ENCODE results near the gene AUTS2.

The AUTS2 gene

GRCh38 chr7:70660819-70661191 lies 1062.5 kb downstream of the AUTS2 start:
- no peak for DNase-seq

GRCh38 chr7:70663680-70664079 lies 1065.4 kb downstream of the AUTS2 start:
- DNase-seq = no peak

- no peak for DNase-seq
These were observed 1067.7 kb downstream of the AUTS2 start for GRCh38 chr7:70665997-70666396.

- DNase-seq = no peak
These were observed 1069.1 kb downstream of the AUTS2 start for GRCh38 chr7:70667406-70667805.

- peak; percentile 34 for DNase-seq
These were observed 1070.5 kb downstream of the AUTS2 start for GRCh38 chr7:70668606-70669358.

GRCh38 chr7:70669854-70670253 lies 1071.6 kb downstream of the AUTS2 start:
- no peak for DNase-seq

- DNase-seq = no peak
These were observed 1072.0 kb downstream of the AUTS2 start for GRCh38 chr7:70670288-70670687.

- no peak for DNase-seq
These were observed 1075.7 kb downstream of the AUTS2 start for GRCh38 chr7:70673778-70674570.

- no peak for DNase-seq
These were observed 1076.3 kb downstream of the AUTS2 start for GRCh38 chr7:70674571-70675010.

- DNase-seq = no peak
These were observed 1078.0 kb downstream of the AUTS2 start for GRCh38 chr7:70676243-70676642.

GRCh38 chr7:70678621-70679251 lies 1080.5 kb downstream of the AUTS2 start:
- no peak for DNase-seq

GRCh38 chr7:70679661-70680060 lies 1081.4 kb downstream of the AUTS2 start:
- no peak for DNase-seq

- DNase-seq = no peak
These were observed 1082.0 kb downstream of the AUTS2 start for GRCh38 chr7:70680306-70680705.

GRCh38 chr7:70680743-70681468 lies 1082.6 kb downstream of the AUTS2 start:
- no peak for DNase-seq

- DNase-seq = no peak
These were observed 1083.4 kb downstream of the AUTS2 start for GRCh38 chr7:70681469-70682350.

GRCh38 chr7:70684173-70684572 lies 1085.9 kb downstream of the AUTS2 start:
- DNase-seq = no peak

- DNase-seq = no peak
These were observed 1095.0 kb downstream of the AUTS2 start for GRCh38 chr7:70693321-70693685.

GRCh38 chr7:70693686-70694433 lies 1095.6 kb downstream of the AUTS2 start:
- DNase-seq = peak; percentile 83

- peak; percentile 66 for DNase-seq
These were observed 1096.2 kb downstream of the AUTS2 start for GRCh38 chr7:70694434-70694970.

- peak; percentile 74 for DNase-seq
These were observed 1096.9 kb downstream of the AUTS2 start for GRCh38 chr7:70694971-70695794.

Data from left hindlimb (tissue), 1 donor.